Posterior cingulate gyrus (tissue), 11 donors: ENCODE results near the gene SPCS2.
"Not testable (repeated sequence)": the region's sequence is repeated elsewhere in the genome, so short reads cannot be mapped to it uniquely, and the experiment has no call there.

Experiments
- DNase-seq, 10 donors: peaks; one replicate each; pipeline versions ENCODE4 v3.0.0 to v3.0.0-alpha.2; 2020 to 2021; ENCODE audit warnings: mixed read lengths in 3 of 10
- intact Hi-C: fragments of 100-400 bp; cut with DNase I; formaldehyde crosslinking; loops from one replicate; pipeline ENCODE4 v1.15.1; 2023

Gene SPCS2

GRCh38 chr11:74948546-74948897 is 544 bp upstream of the SPCS2 start:
- intact Hi-C loops: no loop called here
- no peak for DNase-seq

GRCh38 chr11:74949753-74950137 is 679 bp downstream of the SPCS2 start:
- DNase-seq: no peak
- intact Hi-C loops: no loop called here

- no peak for DNase-seq
- intact Hi-C loops: no loop called here
Observed at GRCh38 chr11:74950374-74950969, 1.4 kb downstream of the SPCS2 start.

- intact Hi-C loops: no loop called here
- DNase-seq: no peak
Observed at GRCh38 chr11:74951226-74951625, 2.2 kb downstream of the SPCS2 start.

GRCh38 chr11:74952752-74953151 is 3.7 kb downstream of the SPCS2 start:
- no peak for DNase-seq
- intact Hi-C loops: no loop called here

GRCh38 chr11:74953451-74953850 is 4.4 kb downstream of the SPCS2 start:
- no peak for DNase-seq
- intact Hi-C loops: no loop called here

GRCh38 chr11:74954199-74954598 is 5.1 kb downstream of the SPCS2 start:
- no peak for DNase-seq
- intact Hi-C loops: no loop called here

- intact Hi-C loops: no loop called here
Observed at GRCh38 chr11:74956397-74957015, 7.4 kb downstream of the SPCS2 start.

GRCh38 chr11:74957937-74958629 is 9.0 kb downstream of the SPCS2 start:
- intact Hi-C loops: no loop called here
- no peak for DNase-seq

More at GRCh38 chr11:74956397-74957015, 7.4 kb downstream of the SPCS2 start:
- DNase-seq: no peak

- DNase-seq, intact Hi-C loops: not testable (repeated sequence)
Observed at GRCh38 chr11:74960128-74960527, 11.1 kb downstream of the SPCS2 start.

- intact Hi-C loops: no loop called here
- DNase-seq: no peak
Observed at GRCh38 chr11:74966651-74967050, 17.6 kb downstream of the SPCS2 start.

GRCh38 chr11:74970852-74971395 is 21.9 kb downstream of the SPCS2 start:
- intact Hi-C loops: no loop called here

GRCh38 chr11:74971424-74971823 is 22.4 kb downstream of the SPCS2 start:
- DNase-seq: no peak
- intact Hi-C loops: no loop called here

More at GRCh38 chr11:74970852-74971395, 21.9 kb downstream of the SPCS2 start:
- DNase-seq: no peak

GRCh38 chr11:74978041-74978440 is 29.0 kb downstream of the SPCS2 start:
- intact Hi-C loops: no loop called here

GRCh38 chr11:74980634-74981033 is 31.6 kb downstream of the SPCS2 start:
- DNase-seq: no peak
- intact Hi-C loops: no loop called here

More at GRCh38 chr11:74978041-74978440, 29.0 kb downstream of the SPCS2 start:
- no peak for DNase-seq

- no peak for DNase-seq
Observed at GRCh38 chr11:74981888-74982287, 32.8 kb downstream of the SPCS2 start.

GRCh38 chr11:74984070-74984469 is 35.0 kb downstream of the SPCS2 start:
- DNase-seq: no peak
- intact Hi-C loops: no loop called here

More at GRCh38 chr11:74981888-74982287, 32.8 kb downstream of the SPCS2 start:
- intact Hi-C loops: no loop called here

- no peak for DNase-seq
Observed at GRCh38 chr11:74984730-74985129, 35.7 kb downstream of the SPCS2 start.

GRCh38 chr11:74988541-74989259 is 39.6 kb downstream of the SPCS2 start, which contains the start of gene NEU3:
Gene NEU3, plus strand, starts transcription at chr11:74988933. Its CDS starts 128 bp downstream, at chr11:74989061.
- DNase-seq: peak; percentile 58 to 95 (median 68)
- intact Hi-C loops: no loop called here

More at GRCh38 chr11:74984730-74985129, 35.7 kb downstream of the SPCS2 start:
- intact Hi-C loops: no loop called here

GRCh38 chr11:74989260-74989638 is 40.2 kb downstream of the SPCS2 start:
- intact Hi-C loops: no loop called here
- peak in 1 of 10 donors; percentile 55 for DNase-seq

GRCh38 chr11:74990150-74990549 is 41.1 kb downstream of the SPCS2 start:
- DNase-seq, intact Hi-C loops: not testable (repeated sequence)
